Measurements from ENCODE around the gene CPNE7.
A peak's percentile ranks its signal among the peaks of the same experiment; 100 is the strongest.

The CPNE7 gene

GRCh38 chr16:89613954-89614459, 38.4 kb downstream of the CPNE7 start:
- no peak overlapping the region for H3K4me3 ChIP-seq (ENCODE audit: low read length)
- H3K4me1 ChIP-seq (ENCODE audit: control insufficient read depth, insufficient read depth, low read length): peaks cover 5% of the 10 kb centered on the region
- DNase-seq (ENCODE audit: low read depth): no peak
- no peaks in the 10 kb centered on the region for H3K36me3 ChIP-seq (ENCODE audit: control insufficient read depth, insufficient read depth, low read length, severe bottlenecking)
- peaks cover 17% of the 10 kb centered on the region for H3K27me3 ChIP-seq (replicated peaks; ENCODE audit: control insufficient read depth, insufficient read depth, low read length)
- H3K9me3 ChIP-seq (ENCODE audit: control insufficient read depth, low read length): no peaks in the 10 kb centered on the region
- no peak overlapping the region for H3K9ac ChIP-seq (ENCODE audit: low read length)

- DNase-seq (ENCODE audit: low read depth): no peak
- H3K9me3 ChIP-seq (ENCODE audit: control insufficient read depth, low read length): no peaks in the 10 kb centered on the region
- H3K4me3 ChIP-seq (ENCODE audit: low read length): no peak overlapping the region
- peaks cover 9% of the 10 kb centered on the region for H3K4me1 ChIP-seq (ENCODE audit: control insufficient read depth, insufficient read depth, low read length)
- no peaks in the 10 kb centered on the region for H3K36me3 ChIP-seq (ENCODE audit: control insufficient read depth, insufficient read depth, low read length, severe bottlenecking)
- no peak overlapping the region for H3K9ac ChIP-seq (ENCODE audit: low read length)
- H3K27me3 ChIP-seq (replicated peaks; ENCODE audit: control insufficient read depth, insufficient read depth, low read length): peaks cover 17% of the 10 kb centered on the region
These were observed 39.6 kb downstream of the CPNE7 start for GRCh38 chr16:89615176-89615575.

- peaks cover 17% of the 10 kb centered on the region for H3K27me3 ChIP-seq (replicated peaks; ENCODE audit: control insufficient read depth, insufficient read depth, low read length)
- peak; percentile 50 for DNase-seq (ENCODE audit: low read depth)
- no peak overlapping the region for H3K9ac ChIP-seq (ENCODE audit: low read length)
- no peaks in the 10 kb centered on the region for H3K9me3 ChIP-seq (ENCODE audit: control insufficient read depth, low read length)
- H3K4me3 ChIP-seq (ENCODE audit: low read length): no peak overlapping the region
- H3K36me3 ChIP-seq (ENCODE audit: control insufficient read depth, insufficient read depth, low read length, severe bottlenecking): no peaks in the 10 kb centered on the region
- peaks cover 12% of the 10 kb centered on the region for H3K4me1 ChIP-seq (ENCODE audit: control insufficient read depth, insufficient read depth, low read length)
These were observed 40.1 kb downstream of the CPNE7 start for GRCh38 chr16:89615596-89616090.

GRCh38 chr16:89616623-89617022, 41.1 kb downstream of the CPNE7 start:
- Histone ChIP-seq H3K4me3 (ENCODE audit: low read length) (no peak overlapping the region), H3K36me3 (ENCODE audit: control insufficient read depth, insufficient read depth, low read length, severe bottlenecking) (no peaks in the 10 kb centered on the region), H3K9me3 (ENCODE audit: control insufficient read depth, low read length) (no peaks in the 10 kb centered on the region), H3K4me1 (ENCODE audit: control insufficient read depth, insufficient read depth, low read length) (peaks cover 12% of the 10 kb centered on the region), H3K27me3 (replicated peaks; ENCODE audit: control insufficient read depth, insufficient read depth, low read length) (peaks cover 21% of the 10 kb centered on the region), H3K9ac (ENCODE audit: low read length) (no peak overlapping the region)
- no peak for DNase-seq (ENCODE audit: low read depth)

GRCh38 chr16:89617036-89617435, 41.5 kb downstream of the CPNE7 start:
- no peak for DNase-seq (ENCODE audit: low read depth)
- Histone ChIP-seq H3K9ac (ENCODE audit: low read length) (no peak overlapping the region), H3K4me3 (ENCODE audit: low read length) (no peak overlapping the region), H3K9me3 (ENCODE audit: control insufficient read depth, low read length) (no peaks in the 10 kb centered on the region), H3K27me3 (replicated peaks; ENCODE audit: control insufficient read depth, insufficient read depth, low read length) (peaks cover 25% of the 10 kb centered on the region), H3K4me1 (ENCODE audit: control insufficient read depth, insufficient read depth, low read length) (peaks cover 12% of the 10 kb centered on the region), H3K36me3 (ENCODE audit: control insufficient read depth, insufficient read depth, low read length, severe bottlenecking) (no peaks in the 10 kb centered on the region)

GRCh38 chr16:89618109-89618998, 42.8 kb downstream of the CPNE7 start:
- Histone ChIP-seq H3K4me3 (ENCODE audit: low read length) (no peak overlapping the region), H3K4me1 (ENCODE audit: control insufficient read depth, insufficient read depth, low read length) (peaks cover 13% of the 10 kb centered on the region), H3K36me3 (ENCODE audit: control insufficient read depth, insufficient read depth, low read length, severe bottlenecking) (no peaks in the 10 kb centered on the region), H3K9me3 (ENCODE audit: control insufficient read depth, low read length) (no peaks in the 10 kb centered on the region), H3K9ac (ENCODE audit: low read length) (no peak overlapping the region), H3K27me3 (replicated peaks; ENCODE audit: control insufficient read depth, insufficient read depth, low read length) (peaks cover 17% of the 10 kb centered on the region)
- peak; percentile 43 for DNase-seq (ENCODE audit: low read depth)

- Histone ChIP-seq H3K27me3 (replicated peaks; ENCODE audit: control insufficient read depth, insufficient read depth, low read length) (peaks cover 23% of the 10 kb centered on the region), H3K9me3 (ENCODE audit: control insufficient read depth, low read length) (no peaks in the 10 kb centered on the region)
- peak; percentile 61 for DNase-seq (ENCODE audit: low read depth)
These were observed 44.3 kb downstream of the CPNE7 start for GRCh38 chr16:89619840-89620239.

GRCh38 chr16:89620406-89620841, 44.9 kb downstream of the CPNE7 start:
- no peaks in the 10 kb centered on the region for H3K36me3 ChIP-seq (ENCODE audit: control insufficient read depth, insufficient read depth, low read length, severe bottlenecking)
- H3K4me1 ChIP-seq (ENCODE audit: control insufficient read depth, insufficient read depth, low read length): peaks cover 16% of the 10 kb centered on the region
- H3K27me3 ChIP-seq (replicated peaks; ENCODE audit: control insufficient read depth, insufficient read depth, low read length): peaks cover 23% of the 10 kb centered on the region
- H3K9ac ChIP-seq (ENCODE audit: low read length): no peak overlapping the region
- H3K9me3 ChIP-seq (ENCODE audit: control insufficient read depth, low read length): no peaks in the 10 kb centered on the region
- H3K4me3 ChIP-seq (ENCODE audit: low read length): no peak overlapping the region
- no peak for DNase-seq (ENCODE audit: low read depth)

More at GRCh38 chr16:89619840-89620239, 44.3 kb downstream of the CPNE7 start:
- Histone ChIP-seq H3K4me1 (ENCODE audit: control insufficient read depth, insufficient read depth, low read length) (peaks cover 16% of the 10 kb centered on the region), H3K4me3 (ENCODE audit: low read length) (no peak overlapping the region), H3K36me3 (ENCODE audit: control insufficient read depth, insufficient read depth, low read length, severe bottlenecking) (no peaks in the 10 kb centered on the region), H3K9ac (ENCODE audit: low read length) (no peak overlapping the region)

GRCh38 chr16:89621136-89621697, 45.7 kb downstream of the CPNE7 start:
- Histone ChIP-seq H3K4me3 (ENCODE audit: low read length) (no peak overlapping the region), H3K9me3 (ENCODE audit: control insufficient read depth, low read length) (no peaks in the 10 kb centered on the region), H3K9ac (ENCODE audit: low read length) (no peak overlapping the region), H3K4me1 (ENCODE audit: control insufficient read depth, insufficient read depth, low read length) (peaks cover 16% of the 10 kb centered on the region), H3K36me3 (ENCODE audit: control insufficient read depth, insufficient read depth, low read length, severe bottlenecking) (no peaks in the 10 kb centered on the region), H3K27me3 (replicated peaks; ENCODE audit: control insufficient read depth, insufficient read depth, low read length) (peaks cover 30% of the 10 kb centered on the region)
- no peak for DNase-seq (ENCODE audit: low read depth)

GRCh38 chr16:89621698-89622409, 46.3 kb downstream of the CPNE7 start:
- Histone ChIP-seq H3K36me3 (ENCODE audit: control insufficient read depth, insufficient read depth, low read length, severe bottlenecking) (no peaks in the 10 kb centered on the region), H3K9me3 (ENCODE audit: control insufficient read depth, low read length) (no peaks in the 10 kb centered on the region), H3K4me3 (ENCODE audit: low read length) (no peak overlapping the region), H3K4me1 (ENCODE audit: control insufficient read depth, insufficient read depth, low read length) (peaks cover 16% of the 10 kb centered on the region), H3K9ac (ENCODE audit: low read length) (no peak overlapping the region), H3K27me3 (replicated peaks; ENCODE audit: control insufficient read depth, insufficient read depth, low read length) (peaks cover 30% of the 10 kb centered on the region)
- DNase-seq (ENCODE audit: low read depth): no peak

Data from adipocyte (in vitro differentiated cells).